Activated CD8-positive, alpha-beta memory T cell treated with anti-CD3 and anti-CD28 coated beads, Interleukin-2, amount 10 ng/mL, durations not matched to agents 7 days and 5 days (primary cell): ENCODE results near the gene GABARAPL2. TPM values are rescaled to one million over a fixed set of nuclear protein-coding genes. Genes with fewer than 3 reads are reported as not detected.
"Not testable (repeated sequence)": the region's sequence is repeated elsewhere in the genome, so short reads cannot be mapped to it uniquely, and the experiment has no call there.

Source experiments
- ATAC-seq: fragments of 150-1000 bp; cut with Tn5 transposase; one replicate; pipeline ENCODE4 v1.10.0; 2021; ENCODE audit warnings: moderate library complexity
- CTCF ChIA-PET: fragments of 350-600 bp; sonication (Branson Sonifier 250); formaldehyde crosslinking; loops from one replicate; lab custom pipeline; 2021; ENCODE audit warnings: antibody characterized with exemption; lab: Charles Lee
- DNase-seq: peaks from one replicate; pipeline ENCODE4 v3.0.0-alpha.2; 2020
- H3K27ac Mint-ChIP-seq: one replicate; pipeline ENCODE4 v1.8.0; 2021; ENCODE audit warnings: mild to moderate bottlenecking, mixed read lengths
- H3K27me3 Mint-ChIP-seq: one replicate; pipeline ENCODE4 v1.8.0; 2021; ENCODE audit warnings: mixed read lengths
- H3K36me3 Mint-ChIP-seq: one replicate; pipeline ENCODE4 v1.8.0; 2021; ENCODE audit warnings: mild to moderate bottlenecking, mixed read lengths
- H3K4me1 Mint-ChIP-seq: one replicate; pipeline ENCODE4 v1.8.0; 2021; ENCODE audit warnings: mixed read lengths
- H3K4me3 Mint-ChIP-seq: one replicate; pipeline ENCODE4 v1.8.0; 2021; ENCODE audit warnings: mild to moderate bottlenecking, moderate library complexity, mixed read lengths
- H3K9me3 Mint-ChIP-seq: one replicate; pipeline ENCODE4 v1.8.0; 2022; ENCODE audit warnings: low read depth, mixed read lengths
- total RNA-seq, 2 experiments: library from RNA; stranded (reverse); gene quantifications; one replicate each; pipeline ENCODE4 v1.2.3, GENCODE V29; 2021

GABARAPL2 gene
- total RNA-seq, 2 experiments from 2014 or later = 59.9 to 70.8 TPM

DNA sequence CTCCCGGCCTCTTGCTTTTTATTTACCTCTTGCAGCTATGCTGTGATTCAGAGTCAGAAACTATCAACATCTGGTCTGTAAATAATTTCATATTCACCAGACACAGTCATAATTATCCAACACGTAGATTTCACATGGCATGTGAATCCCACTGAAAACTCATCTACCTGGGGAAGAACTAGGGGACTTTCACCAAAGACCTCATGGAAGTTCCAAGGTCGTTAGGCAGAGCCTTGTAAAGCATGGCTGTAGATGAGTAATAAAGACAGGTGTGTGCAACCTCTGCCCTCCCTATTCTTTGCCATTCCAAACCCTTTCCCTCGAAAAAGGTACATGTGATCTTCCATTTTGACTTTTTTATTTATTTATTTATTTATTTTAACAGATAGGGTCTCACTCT lies 28.4 kb upstream of the GABARAPL2 start:
- no peak for DNase-seq
- H3K9me3 Mint-ChIP-seq = no peaks in the 10 kb centered on the region
- no peak overlapping the region for H3K4me3 Mint-ChIP-seq
- no peak overlapping the region for H3K27ac Mint-ChIP-seq
- peaks cover 1% of the 10 kb centered on the region for H3K4me1 Mint-ChIP-seq
- no peak for ATAC-seq
- CTCF ChIA-PET = no interaction called here
- H3K36me3 Mint-ChIP-seq = no peaks in the 10 kb centered on the region
- H3K27me3 Mint-ChIP-seq = no peaks in the 10 kb centered on the region

DNA sequence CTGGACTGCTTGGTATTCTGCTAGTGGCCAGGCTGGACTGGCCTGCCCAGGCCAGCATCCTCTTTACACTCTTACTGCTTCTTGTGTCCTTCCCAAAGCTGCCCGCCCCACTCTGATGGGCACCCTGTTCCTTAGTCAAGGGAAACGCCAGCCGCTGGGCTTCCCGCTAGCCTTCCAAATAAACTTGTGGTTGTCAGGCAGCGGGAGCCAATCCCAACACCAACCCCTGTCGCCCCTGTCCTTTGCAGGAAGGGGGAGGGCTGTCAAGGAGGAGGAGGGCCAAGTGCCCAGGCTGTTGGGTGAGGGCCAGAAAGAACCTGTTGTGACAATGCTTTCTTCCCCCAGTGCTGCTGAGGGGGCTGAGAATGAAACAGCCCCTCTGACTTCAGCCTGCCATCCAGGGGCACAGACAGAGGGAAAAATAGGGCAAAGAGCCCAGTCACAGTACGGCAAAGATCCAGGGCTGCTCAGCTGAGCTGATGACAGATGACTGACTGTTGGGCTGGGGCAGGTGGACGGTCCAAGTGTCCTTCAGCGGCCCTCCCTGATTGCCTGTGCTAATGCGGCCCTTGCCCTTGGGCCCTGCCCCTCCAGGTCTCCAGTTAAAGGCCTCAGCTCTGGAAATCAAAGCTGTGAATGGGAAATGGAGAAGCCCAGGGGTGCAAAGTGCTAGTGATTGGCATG lies 27.2 kb upstream of the GABARAPL2 start:
- H3K4me1 Mint-ChIP-seq, H3K36me3 Mint-ChIP-seq, H3K4me3 Mint-ChIP-seq, H3K27me3 Mint-ChIP-seq, H3K9me3 Mint-ChIP-seq, H3K27ac Mint-ChIP-seq, DNase-seq, CTCF ChIA-PET, ATAC-seq: not testable (repeated sequence)

DNA sequence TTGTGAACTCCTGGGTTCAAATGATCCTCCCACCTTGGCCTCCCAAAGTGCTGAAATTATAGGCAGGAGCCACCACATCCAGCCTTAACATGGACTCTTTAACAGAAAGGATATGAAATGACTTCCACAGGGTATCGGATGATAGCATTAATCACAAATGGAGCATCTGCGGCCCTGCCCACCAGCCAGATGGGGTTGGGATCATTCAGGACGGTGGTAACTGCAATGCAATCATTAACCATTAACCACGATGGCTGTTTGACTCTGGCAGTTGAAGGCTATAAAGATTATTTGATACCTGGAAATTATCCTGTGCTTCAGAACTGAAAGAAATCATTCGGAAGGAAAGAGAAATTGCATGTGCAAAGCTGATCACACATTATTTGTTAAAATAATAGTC lies 24.9 kb upstream of the GABARAPL2 start:
- H3K4me3 Mint-ChIP-seq = no peak overlapping the region
- CTCF ChIA-PET = no interaction called here
- no peaks in the 10 kb centered on the region for H3K9me3 Mint-ChIP-seq
- H3K27me3 Mint-ChIP-seq = no peaks in the 10 kb centered on the region
- DNase-seq (no peak), ATAC-seq (no peak)
- no peak overlapping the region for H3K27ac Mint-ChIP-seq
- H3K4me1 Mint-ChIP-seq = peaks cover 1% of the 10 kb centered on the region
- H3K36me3 Mint-ChIP-seq = no peaks in the 10 kb centered on the region

DNA sequence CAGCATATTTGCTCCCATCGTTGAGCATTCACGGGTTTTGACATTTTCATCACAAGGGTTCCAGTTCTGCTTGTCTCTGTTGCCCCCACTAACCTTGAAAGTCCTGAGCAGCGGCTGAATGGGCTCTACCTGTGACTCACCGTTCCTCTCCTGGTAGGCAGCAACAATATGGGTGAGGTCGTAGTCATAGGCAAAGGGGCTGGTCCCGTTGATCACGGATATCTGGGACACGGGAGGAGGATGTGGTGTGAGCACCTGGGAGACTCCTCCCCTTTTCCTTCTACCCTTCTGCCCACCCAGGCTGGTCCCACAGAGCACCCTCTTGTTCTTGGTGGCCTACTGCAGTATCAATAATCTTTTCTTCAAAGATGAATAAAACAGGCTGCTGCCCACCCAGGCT lies 23.7 kb upstream of the GABARAPL2 start:
- H3K4me3 Mint-ChIP-seq, H3K27me3 Mint-ChIP-seq, H3K27ac Mint-ChIP-seq, H3K36me3 Mint-ChIP-seq, DNase-seq, ATAC-seq, CTCF ChIA-PET, H3K9me3 Mint-ChIP-seq, H3K4me1 Mint-ChIP-seq: not testable (repeated sequence)

DNA sequence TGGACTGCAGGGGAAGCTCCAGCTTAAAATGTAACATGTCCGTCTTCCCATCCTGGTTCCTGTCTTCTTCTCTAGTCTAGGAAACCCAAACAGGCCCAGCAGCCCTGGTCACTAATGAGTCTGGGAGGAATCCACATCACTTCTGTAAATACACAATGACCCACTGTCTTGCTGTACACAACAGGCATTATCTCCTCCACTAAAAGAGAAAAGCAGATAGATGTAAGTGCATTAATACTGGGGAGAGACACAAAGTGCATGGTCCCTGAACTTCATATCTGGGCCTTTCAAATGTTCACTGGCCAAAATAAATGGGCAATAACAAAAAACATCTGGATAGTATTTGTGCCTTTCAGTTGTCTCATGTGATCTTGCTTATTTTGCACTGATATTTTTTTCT lies 20.3 kb upstream of the GABARAPL2 start:
- H3K9me3 Mint-ChIP-seq, H3K27me3 Mint-ChIP-seq, H3K27ac Mint-ChIP-seq, H3K4me3 Mint-ChIP-seq, CTCF ChIA-PET, ATAC-seq, H3K36me3 Mint-ChIP-seq, DNase-seq, H3K4me1 Mint-ChIP-seq: not testable (repeated sequence)

DNA sequence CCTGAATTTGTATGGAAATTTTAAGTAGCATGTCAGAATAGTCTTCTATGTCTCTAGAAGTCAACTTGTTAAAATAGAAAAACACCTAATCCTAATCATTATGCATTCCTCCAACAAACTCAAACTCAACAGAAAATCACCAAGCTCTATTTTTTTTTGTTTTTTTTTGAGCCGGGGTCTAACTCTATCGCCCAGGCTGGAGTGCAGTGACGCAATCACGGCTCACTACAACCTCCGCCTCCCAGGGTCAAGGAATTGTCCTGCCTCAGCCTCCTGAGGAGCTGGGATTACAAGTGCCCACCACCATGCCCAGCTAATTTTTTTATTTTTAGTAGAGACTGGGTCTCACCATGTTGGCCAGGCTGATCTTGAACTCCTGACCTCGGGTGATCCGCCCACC lies 19.9 kb upstream of the GABARAPL2 start:
- Mint-ChIP-seq H3K4me1 (peaks cover 8% of the 10 kb centered on the region), H3K9me3 (no peaks in the 10 kb centered on the region), H3K27me3 (no peaks in the 10 kb centered on the region), H3K36me3 (no peaks in the 10 kb centered on the region), H3K4me3 (no peak overlapping the region), H3K27ac (no peak overlapping the region)
- DNase-seq = no peak
- CTCF ChIA-PET = interaction anchor here (0.7 kb wide), 1 partner anchor 69 kb away, joined by 3 read pairs; no protein-coding TSS in a partner anchor
- ATAC-seq = no peak

DNA sequence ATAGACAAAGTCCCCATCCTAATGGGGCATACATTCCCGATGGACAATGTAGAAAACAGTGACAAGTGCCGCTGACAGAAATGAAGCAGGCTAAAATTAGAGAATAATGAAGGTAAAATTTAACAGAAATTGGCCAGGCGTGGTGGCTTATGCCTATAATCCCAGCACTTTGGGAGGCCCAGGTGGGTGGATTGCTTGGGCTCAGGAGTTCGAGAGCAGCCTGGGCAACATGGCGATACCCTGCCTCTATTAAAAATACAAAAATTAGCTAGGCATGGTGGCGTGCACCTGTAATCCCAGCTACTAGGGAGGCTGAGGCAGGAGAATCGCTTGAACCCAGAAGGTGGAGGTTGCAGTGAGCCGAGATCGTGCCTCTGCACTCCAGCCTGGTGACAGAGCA lies 17.7 kb upstream of the GABARAPL2 start:
- not testable (repeated sequence) for H3K9me3 Mint-ChIP-seq, ATAC-seq, H3K36me3 Mint-ChIP-seq, H3K4me1 Mint-ChIP-seq, H3K27me3 Mint-ChIP-seq, H3K27ac Mint-ChIP-seq, H3K4me3 Mint-ChIP-seq, DNase-seq
- CTCF ChIA-PET = interaction anchor here (5.2 kb wide), 1 partner anchor 31 kb away, joined by 24 read pairs; no protein-coding TSS in a partner anchor

DNA sequence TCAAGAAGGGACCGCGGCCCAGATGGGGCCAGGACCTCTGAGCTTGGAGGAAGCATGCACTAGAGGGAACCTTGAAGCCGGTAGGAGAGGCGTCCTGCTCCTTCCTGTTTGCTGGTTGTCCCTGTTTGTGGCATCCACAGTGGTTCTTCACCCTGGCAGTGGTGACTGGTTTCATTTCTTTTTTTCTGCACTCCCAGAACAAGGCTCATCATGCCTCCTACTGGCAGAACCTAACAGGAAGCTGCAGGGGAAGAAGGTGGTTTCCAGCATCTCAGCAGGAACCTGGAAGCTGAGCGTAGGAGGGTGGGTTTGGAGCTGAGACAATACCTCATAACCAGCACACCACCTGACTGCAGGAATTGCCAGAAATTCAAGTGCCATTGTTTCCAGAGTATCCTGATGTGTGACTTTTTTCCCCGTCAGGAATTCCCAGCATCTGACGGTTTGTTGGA lies 15.9 kb upstream of the GABARAPL2 start:
- Mint-ChIP-seq H3K36me3 (peaks cover 2% of the 10 kb centered on the region), H3K27me3 (peaks cover 2% of the 10 kb centered on the region), H3K4me3 (no peak overlapping the region), H3K4me1 (peaks cover 14% of the 10 kb centered on the region), H3K9me3 (no peaks in the 10 kb centered on the region), H3K27ac (no peak overlapping the region)
- ATAC-seq (peak; percentile 73), DNase-seq (peak; percentile 56)
- CTCF ChIA-PET = interaction anchor here (0.9 to 5.2 kb wide), 11 partner anchors 13 to 97 kb away, joined by 3 to 24 read pairs (median 3); partner anchors contain the start of genes CHST5 and TMEM170A

DNA sequence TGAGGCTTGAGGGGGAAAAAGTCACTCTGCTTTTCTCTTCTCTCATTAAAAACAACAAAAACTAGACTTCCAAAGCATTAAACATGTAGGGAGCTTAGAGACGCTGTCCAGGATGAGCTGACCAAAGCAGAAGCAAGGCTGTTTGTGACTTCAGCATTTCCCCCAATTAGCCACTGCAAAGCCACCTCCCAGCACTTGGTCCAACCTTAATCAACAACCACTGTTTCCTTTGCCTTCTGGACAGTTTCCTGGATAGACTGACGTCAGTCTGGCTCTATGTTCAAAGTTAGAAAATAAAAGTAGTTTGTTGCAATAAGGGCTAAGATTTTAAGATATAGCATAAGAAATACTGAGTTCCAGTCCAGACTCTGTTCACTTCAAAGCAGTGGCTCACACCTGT lies 13.2 kb upstream of the GABARAPL2 start:
- CTCF ChIA-PET = interaction anchor here (0.7 to 5.2 kb wide), 3 partner anchors 36 to 98 kb away, joined by 3 to 24 read pairs (median 9); partner anchors contain the start of gene ADAT1
- no peak overlapping the region for H3K4me3 Mint-ChIP-seq
- H3K36me3 Mint-ChIP-seq = peaks cover 2% of the 10 kb centered on the region
- H3K9me3 Mint-ChIP-seq = no peaks in the 10 kb centered on the region
- peaks cover 21% of the 10 kb centered on the region for H3K4me1 Mint-ChIP-seq
- ATAC-seq = no peak
- H3K27me3 Mint-ChIP-seq = peaks cover 2% of the 10 kb centered on the region
- no peak for DNase-seq
- H3K27ac Mint-ChIP-seq = no peak overlapping the region

DNA sequence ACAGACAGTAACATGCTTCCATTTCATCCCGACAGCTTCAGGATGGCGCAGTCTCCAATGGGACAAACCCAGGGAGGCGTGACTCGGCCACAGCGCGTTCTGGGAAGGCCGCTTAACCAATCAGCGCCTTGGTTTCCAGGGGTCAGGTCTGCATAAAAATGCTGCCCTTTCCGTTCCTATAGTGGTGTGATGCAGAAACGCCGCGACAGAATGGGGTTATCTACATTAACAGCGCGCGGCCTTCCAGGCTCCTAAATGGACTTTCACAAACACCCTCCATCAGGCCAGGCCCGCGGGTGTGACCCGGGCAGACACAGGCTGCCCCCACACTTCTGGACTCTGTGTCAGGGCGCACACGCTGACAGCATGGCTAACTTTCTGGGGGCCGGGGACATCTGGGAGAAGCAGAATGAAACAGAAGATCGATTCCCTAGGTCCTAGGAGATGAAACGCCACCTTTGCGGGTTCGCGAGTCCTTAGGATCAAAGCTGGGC lies 10.9 kb upstream of the GABARAPL2 start:
- Mint-ChIP-seq H3K4me3 (peak overlapping the region; percentile 83), H3K27me3 (peaks cover 13% of the 10 kb centered on the region), H3K36me3 (peaks cover 2% of the 10 kb centered on the region), H3K4me1 (peaks cover 16% of the 10 kb centered on the region), H3K9me3 (no peaks in the 10 kb centered on the region), H3K27ac (peak overlapping the region; percentile 57)
- CTCF ChIA-PET = interaction anchor here (0.7 to 3.8 kb wide), 9 partner anchors 10 to 92 kb away, joined by 3 to 13 read pairs (median 6); partner anchors contain the start of genes GABARAPL2, KARS1 and TERF2IP
- ATAC-seq = no peak
- peak; percentile 46 for DNase-seq

DNA sequence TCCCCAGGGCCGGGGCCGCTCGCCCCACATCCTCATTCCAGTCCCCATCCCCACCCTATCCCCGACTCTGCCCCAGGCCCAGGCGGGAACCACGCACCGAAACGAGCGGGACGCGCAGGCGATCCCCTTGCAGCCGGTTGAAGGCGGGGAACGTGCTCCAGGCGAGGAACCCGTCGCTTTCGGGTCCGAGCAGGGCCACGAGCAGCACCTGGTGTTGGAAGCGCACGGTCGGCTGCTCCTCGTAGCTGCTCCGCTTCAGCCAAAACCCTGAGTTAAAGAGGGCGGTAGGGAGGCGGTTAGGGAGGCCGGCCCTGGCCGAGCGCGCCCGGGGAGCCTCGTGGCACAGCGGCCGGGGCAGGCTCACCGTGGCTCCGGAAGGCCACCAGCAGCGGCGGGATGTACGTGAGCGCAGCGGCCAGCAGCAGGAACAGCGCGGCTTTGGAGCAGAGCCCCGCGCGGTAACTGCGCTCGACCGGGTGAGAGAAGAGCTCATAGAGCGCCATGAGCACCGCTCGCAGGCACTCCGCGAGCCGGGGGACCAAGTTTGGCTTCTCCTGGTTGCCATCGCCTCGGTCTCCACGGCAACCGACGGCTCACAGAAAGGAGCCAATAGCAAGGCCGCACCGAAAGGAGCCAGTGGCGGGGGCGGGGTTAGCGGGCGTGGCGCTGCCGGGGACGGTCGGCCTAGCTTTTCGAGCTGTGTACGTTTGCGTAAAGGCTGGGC lies 10.3 kb upstream of the GABARAPL2 start, which contains the start of gene TMEM231:
Gene TMEM231, minus strand, starts transcription at position 546 of the 724 bp plus-strand sequence. Its CDS starts 43 bp downstream, at position 503.
- H3K4me1 Mint-ChIP-seq = peaks cover 13% of the 10 kb centered on the region
- H3K4me3 Mint-ChIP-seq = peak within 1 kb of the TSS; percentile 83
- CTCF ChIA-PET = interaction anchor here (0.7 to 3.8 kb wide), 8 partner anchors 9 to 92 kb away, joined by 3 to 13 read pairs (median 4); partner anchors contain the start of genes GABARAPL2, KARS1 and TERF2IP
- H3K27me3 Mint-ChIP-seq = peaks cover 13% of the 10 kb centered on the region
- ATAC-seq (peak; percentile 97), DNase-seq (peak; percentile 98)
- H3K9me3 Mint-ChIP-seq = no peaks in the 10 kb centered on the region
- H3K36me3 Mint-ChIP-seq = peaks cover 2% of the 10 kb centered on the region
- peak within 1 kb of the TSS; percentile 62 for H3K27ac Mint-ChIP-seq

DNA sequence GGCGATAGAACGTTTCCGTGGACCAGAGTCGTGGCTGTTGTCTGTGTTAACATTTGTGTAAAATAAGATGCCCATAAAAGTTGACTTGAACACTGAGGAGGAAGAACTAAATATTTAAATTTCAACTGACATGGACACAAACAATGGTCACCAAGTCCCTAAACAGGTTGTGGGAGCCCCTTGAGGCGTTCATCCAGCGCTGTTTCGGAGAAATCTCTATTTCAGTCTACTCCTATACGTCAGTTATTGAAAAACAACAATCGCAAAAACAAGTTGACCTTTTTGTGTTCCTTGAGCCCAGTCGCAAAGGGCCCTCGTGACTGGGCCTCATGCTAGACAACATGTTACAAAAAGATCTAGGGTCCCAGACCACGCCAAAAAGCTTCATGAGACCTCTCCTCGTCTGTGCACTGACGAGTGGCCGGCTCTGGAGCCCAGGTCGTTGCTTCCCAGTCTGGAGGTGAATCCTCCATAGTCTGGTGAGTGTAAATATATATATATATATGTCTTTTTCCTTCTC lies 9.7 kb upstream of the GABARAPL2 start:
- peak overlapping the region; percentile 62 for H3K27ac Mint-ChIP-seq
- H3K4me1 Mint-ChIP-seq = peaks cover 13% of the 10 kb centered on the region
- no peaks in the 10 kb centered on the region for H3K9me3 Mint-ChIP-seq
- H3K4me3 Mint-ChIP-seq = peak overlapping the region; percentile 83
- no peak for DNase-seq
- CTCF ChIA-PET = interaction anchor here (0.7 to 3.8 kb wide), 7 partner anchors 9 to 91 kb away, joined by 4 to 13 read pairs (median 5); partner anchors contain the start of genes GABARAPL2, KARS1 and TERF2IP
- ATAC-seq = no peak
- peaks cover 2% of the 10 kb centered on the region for H3K36me3 Mint-ChIP-seq
- peaks cover 13% of the 10 kb centered on the region for H3K27me3 Mint-ChIP-seq

DNA sequence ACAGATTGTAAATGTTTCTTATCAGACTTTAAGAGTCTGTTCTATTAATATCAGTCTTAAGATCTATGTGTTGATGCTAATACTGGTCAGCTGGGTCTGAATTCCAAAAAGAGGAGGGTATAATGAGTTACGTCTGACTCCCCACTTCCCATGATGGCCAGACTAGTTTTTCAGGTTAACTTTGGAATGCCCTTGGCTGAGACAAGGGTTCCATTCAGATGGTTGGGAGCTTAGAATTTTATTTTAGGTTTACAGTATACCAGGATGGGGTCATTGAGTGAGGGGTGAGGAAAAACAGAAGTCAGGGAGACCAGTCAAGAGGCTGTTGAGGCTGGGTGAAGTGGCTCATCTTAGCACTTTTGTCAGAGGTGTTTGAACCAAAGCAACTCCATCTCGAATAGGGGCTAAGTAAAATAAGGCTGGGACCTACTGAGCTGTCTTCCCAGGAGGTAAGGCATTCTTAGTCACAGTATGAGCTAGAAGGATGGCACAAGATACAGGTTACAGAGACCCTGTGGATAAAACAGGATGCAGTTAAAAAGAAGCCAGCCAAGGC lies 7.3 kb upstream of the GABARAPL2 start:
- Mint-ChIP-seq H3K27me3 (peaks cover 24% of the 10 kb centered on the region), H3K4me3 (no peak overlapping the region), H3K4me1 (peaks cover 14% of the 10 kb centered on the region), H3K27ac (no peak overlapping the region), H3K9me3 (no peaks in the 10 kb centered on the region), H3K36me3 (peaks cover under 1% of the 10 kb centered on the region)
- no peak for DNase-seq
- CTCF ChIA-PET = interaction anchor here (0.8 to 3.8 kb wide), 3 partner anchors 15 to 94 kb away, joined by 3 to 13 read pairs (median 3); no protein-coding TSS in a partner anchor
- no peak for ATAC-seq
